Measurements from ENCODE around the gene MBD5.
A peak's percentile ranks its signal among the peaks of the same experiment; 100 is the strongest.

GRCh38 chr2:148253685-148254084, 232.8 kb downstream of the MBD5 start:
- TF ChIP-seq CEBPB (IDR thresholded peaks at IDR 0.05) (no peak), RAD21 (IDR thresholded peaks at IDR 0.05; ENCODE audit: low read depth) (no peak), EGR1 (IDR thresholded peaks at IDR 0.05) (no peak), MAX (IDR thresholded peaks at IDR 0.05) (0 out of 2 replicates have a peak, but pooled peaks have one; percentile 23), NFIC (IDR thresholded peaks at IDR 0.05) (peak; percentile 49; the same call in 1 of the 2 replicates)
